K562 treated with DMSO at 1 percent for 12 hours (cell line): ENCODE data around the gene SMIM15. TPM values are rescaled to one million over a fixed set of nuclear protein-coding genes. Genes with fewer than 3 reads are reported as not detected.

ENCODE experiments used
- total RNA-seq: library from RNA; unstranded; fragments of 300-600 nt; gene quantifications from 2 replicates; pipeline ENCODE4 v1.2.3, GENCODE V29; 2022; ENCODE audit not compliant: insufficient read depth

SMIM15 gene, protein sequence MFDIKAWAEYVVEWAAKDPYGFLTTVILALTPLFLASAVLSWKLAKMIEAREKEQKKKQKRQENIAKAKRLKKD
- total RNA-seq = 13.1 and 30.9 TPM in 2 replicates

GRCh38 chr5:61162010-61162831 lies at the start of gene SMIM15:
Gene SMIM15, minus strand, starts transcription at chr5:61162468. Its CDS starts 2,297 bp downstream, at chr5:61160171.

Other genes with a start within 250 kb of the SMIM15 start
- 4.9 and 6.8 TPM in 2 replicates for gene ERCC8, start 217.4 kb downstream of the SMIM15 start, total RNA-seq
- gene NDUFAF2, start 217.3 kb downstream of the SMIM15 start, total RNA-seq = 46.1 and 48.1 TPM in 2 replicates
- gene ZSWIM6, start 169.8 kb upstream of the SMIM15 start, total RNA-seq = 0.72 and 5.3 TPM in 2 replicates